T47D (cell line): ENCODE measurements around the gene GPC6.

Experiments
- DNase-seq, 2 experiments: peaks; one replicate each; pipeline versions ENCODE4 v3.0.0 to v3.0.0-alpha.2; 2011 to 2012; ENCODE audit warnings: low read depth in 1 of 2, low spot score in 1 of 2
- JUND ChIP-seq: IDR thresholded peaks from 2 replicates; pipeline ENCODE4 v1.6.1; 2012; ENCODE audit warnings: low read depth
- in situ Hi-C: cut with HindIII; loops from 2 replicates; pipeline ENCODE4 v1.10.0; 2016; ENCODE audit warnings: low sequenced_read_pairs, low pct_unique_long_range_greater_than_20kb

GPC6 gene

DNA sequence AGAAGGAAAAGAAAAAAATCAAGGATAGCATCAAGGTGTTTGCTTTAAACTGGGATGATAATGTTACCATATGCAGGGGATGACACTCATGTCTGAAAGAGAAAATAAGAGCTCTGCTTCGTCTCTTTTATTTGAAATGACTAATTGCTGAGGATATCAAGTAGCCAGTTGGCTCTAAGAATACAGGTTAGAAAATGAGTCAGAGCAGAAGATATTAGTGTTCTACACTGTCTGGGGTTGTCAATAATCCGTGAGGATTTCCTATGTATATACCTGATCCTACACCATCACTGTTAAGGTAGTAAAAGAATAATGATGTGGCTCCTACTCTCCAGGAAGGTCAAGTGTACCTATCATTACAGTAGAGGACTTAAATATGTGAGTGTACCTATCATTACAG, 562.5 kb downstream of the GPC6 start:
- in situ Hi-C loops = no loop called here
- no peak for DNase-seq
- TF ChIP-seq JUND = no peak

DNA sequence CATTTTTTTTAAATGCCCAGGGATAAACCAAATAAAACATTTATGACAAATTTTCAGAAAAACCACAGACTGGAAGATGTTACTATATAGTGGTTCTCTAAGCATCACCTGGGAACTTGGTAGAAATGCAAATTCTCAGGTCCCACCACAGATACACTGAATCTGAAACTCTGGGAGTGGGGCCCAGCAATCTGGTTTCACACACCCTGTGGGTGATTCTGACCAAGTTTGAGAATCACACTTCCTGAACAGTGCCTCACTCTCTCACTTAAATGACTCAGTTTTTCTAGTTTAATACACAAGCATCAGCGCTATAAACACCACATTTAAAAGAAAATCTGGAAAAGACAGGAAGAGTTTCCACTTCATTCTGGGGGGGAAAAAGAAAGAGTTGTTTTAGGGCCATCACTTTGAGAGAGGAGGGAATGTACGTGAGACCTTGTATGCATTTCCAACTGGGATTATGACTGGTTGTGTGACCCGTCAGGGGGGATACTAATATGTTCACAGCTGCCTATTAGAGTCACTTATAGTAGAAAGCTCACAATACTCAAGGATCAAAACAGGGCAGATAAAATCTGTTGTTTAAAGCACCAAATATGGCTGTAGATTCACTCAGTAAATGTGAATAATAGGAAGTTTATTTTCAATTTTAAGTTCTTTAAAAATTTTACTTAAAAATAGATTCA, 567.7 kb downstream of the GPC6 start:
- DNase-seq = no peak
- in situ Hi-C loops = no loop called here
- no peak for TF ChIP-seq JUND

DNA sequence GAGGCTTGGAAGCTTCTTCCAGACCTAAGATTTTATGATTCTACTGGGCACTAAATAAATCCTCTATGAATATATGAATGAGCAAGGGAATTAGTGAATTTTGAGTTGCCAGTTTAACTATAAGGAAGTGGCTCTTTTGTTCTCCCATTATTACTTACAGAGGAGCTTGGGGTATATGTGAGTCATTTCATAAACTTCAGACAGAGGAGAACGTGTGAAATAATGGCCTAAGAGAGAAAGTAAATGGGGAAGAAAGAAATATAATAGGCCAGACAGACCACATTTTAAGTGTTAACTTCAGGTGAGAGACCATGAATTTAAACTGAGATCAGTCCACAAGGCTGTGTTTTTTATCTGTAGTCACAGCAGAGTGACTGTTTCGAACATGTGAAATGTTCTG, 570.9 kb downstream of the GPC6 start:
- no peak for TF ChIP-seq JUND
- in situ Hi-C loops = no loop called here
- DNase-seq = no peak

DNA sequence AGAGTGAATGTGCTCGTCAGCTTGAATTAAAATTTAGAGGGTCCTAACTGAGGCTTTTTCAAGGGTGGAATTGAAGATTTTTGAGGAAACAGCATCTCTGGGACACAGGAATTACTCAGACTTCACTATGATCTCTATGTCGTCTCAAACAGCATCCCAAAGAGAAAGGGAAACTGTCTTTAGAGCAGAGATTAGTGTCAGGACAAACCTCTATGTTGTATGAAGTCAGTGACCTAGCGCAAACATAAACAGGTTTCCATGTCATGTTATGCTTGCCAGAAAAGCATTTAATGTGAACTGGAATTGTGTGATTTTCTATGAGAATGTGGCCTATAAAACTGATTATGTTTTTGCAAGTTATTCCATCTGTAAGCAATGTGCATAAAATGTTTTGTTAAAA, 573.7 kb downstream of the GPC6 start:
- in situ Hi-C loops = no loop called here
- TF ChIP-seq JUND = no peak
- DNase-seq = no peak

DNA sequence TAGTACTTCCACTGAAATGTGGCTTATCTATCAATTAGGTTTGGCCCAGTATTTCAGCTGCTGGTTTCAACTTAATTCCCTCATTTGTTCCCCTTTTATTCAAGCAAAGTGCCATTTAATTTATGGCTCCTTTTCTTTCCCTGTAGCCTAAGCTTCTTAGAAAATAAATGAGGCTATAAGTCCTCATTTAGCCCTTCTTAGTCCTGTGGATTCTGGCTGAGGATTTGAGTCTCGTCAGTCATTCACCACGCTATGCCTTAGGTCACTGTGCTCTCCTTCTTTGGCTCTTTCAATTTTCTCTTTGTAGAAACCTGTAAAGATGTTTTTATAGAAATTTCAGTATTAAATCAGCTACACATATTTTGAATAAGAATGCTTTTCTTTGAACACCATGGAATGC, 579.1 kb downstream of the GPC6 start:
- in situ Hi-C loops = no loop called here
- TF ChIP-seq JUND = no peak
- DNase-seq = no peak

DNA sequence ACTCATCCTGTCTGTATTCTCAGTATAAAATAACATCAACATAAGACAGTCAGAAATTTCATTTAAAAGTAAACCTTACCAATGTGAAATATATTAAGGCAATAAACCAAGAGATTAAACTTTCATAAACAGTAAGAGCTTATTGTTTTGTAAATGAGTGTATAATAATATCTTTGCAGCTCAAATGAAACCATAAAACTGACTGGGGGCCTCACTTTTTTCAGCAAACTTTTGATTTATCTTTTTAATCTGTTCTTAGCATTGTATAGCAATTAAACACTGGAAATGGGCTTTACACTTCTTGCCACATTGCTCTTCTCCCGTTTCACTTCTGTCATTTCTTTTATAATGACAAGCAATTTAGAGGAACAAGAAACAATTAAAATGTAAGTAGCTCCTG, 580.3 kb downstream of the GPC6 start:
- DNase-seq = no peak
- in situ Hi-C loops = no loop called here
- TF ChIP-seq JUND = no peak

DNA sequence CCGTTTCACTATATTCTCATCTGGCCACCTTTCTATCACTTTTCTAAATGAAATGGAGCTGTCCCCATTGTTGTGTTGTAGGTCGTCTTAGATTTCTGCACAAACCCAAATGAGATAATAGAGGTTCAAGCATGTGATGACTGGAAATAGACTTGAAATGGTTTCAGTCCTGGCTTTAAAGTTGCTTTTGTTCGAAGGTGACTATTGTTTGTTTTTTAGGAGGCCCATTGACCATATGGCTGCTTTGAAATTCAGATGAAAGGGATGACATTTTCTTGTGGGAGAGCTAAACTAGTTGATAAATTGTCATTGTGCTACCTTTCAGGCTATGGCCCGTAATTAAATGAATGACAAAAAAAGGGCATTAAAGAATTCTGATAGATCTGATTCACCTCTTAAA, 583.7 kb downstream of the GPC6 start:
- TF ChIP-seq JUND = no peak
- in situ Hi-C loops = no loop called here
- no peak for DNase-seq

DNA sequence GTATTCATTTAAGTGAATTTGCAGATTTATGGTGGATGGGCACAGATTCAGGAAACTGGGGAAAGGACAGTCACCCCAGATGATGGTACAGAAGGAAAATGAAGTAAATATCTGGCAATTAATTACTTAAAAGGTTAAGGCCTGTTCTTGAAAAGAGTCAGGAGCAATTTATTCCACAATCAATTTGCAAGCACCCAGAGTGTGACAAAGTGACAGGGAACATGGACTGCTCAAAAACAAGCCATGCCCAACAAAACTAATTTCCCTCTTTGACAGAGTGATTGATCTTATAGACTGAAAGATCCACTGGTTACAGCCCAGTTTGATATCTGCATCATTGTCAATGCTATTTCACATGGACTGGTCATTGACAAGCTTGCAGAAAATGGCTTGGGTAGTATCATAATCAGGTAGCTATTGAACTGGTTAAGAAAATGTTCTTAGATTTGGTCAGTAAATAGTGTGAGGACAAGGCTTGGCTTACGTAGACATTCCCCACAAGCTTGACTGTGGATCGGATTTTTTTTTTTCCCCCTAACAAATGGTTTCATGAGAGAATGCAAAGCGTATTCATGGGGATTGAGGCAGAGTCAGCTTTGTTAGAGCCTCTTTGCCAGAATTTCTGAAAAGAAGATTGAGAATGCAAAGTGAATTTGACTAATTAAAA, 584.6 kb downstream of the GPC6 start:
- in situ Hi-C loops = no loop called here
- TF ChIP-seq JUND = no peak
- no peak for DNase-seq

DNA sequence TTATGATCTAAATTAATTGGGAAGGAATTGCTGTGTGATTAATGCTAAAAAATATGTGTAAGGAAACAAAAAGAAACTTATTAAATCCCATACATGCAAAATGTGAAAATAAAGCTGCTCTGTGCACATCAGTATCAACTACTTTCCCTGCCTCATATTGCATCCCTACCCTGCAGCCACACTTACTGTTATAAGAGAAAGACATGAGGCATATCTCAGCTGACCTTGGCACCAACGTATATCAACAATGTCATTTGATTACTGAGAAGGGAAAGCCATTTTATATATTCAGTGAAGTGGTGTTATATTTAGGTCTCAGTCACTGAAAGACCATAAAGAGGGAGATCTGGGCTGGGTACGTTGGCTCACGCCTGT, 585.1 kb downstream of the GPC6 start:
- no peak for DNase-seq
- TF ChIP-seq JUND = no peak
- in situ Hi-C loops = no loop called here

DNA sequence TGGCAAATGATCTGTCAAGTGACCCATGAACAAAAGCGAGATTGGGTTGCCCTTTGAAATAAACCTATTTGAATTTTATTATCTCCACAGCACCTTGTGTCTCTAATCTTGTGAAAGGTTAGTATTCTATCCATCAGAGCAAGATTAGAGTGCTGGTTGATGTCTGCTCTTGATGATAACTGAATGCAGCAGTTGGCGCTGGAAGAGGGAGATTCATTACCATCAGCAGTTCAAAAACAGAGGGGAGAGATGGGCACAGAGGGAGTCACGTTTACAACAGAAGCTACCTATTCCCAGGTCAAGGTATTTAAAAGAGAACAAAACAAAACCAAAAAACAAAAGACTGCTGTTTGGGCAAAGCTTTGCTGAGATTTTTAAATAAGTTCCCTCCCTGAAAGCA, 588.1 kb downstream of the GPC6 start:
- DNase-seq = no peak
- in situ Hi-C loops = no loop called here
- no peak for TF ChIP-seq JUND

DNA sequence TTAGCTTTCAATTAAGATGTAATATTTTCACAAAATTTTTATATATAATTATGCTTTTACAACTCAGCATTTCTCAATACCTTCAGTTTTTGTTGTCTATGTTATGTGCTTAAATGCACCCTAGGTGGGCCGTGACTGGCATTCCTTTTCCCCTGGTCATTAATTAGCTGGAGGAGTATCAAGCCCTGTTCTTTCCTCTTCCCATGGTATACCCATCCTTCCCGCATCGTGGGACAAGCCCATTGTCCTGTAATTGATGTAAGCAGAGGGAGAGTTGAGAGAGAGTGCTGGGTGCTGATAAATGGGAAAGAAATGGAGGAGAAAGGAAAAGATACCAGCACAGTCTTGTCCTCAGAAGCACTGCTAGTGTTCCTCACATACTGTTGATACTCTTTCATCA, 591.7 kb downstream of the GPC6 start:
- in situ Hi-C loops = no loop called here
- no peak for DNase-seq
- TF ChIP-seq JUND = no peak

DNA sequence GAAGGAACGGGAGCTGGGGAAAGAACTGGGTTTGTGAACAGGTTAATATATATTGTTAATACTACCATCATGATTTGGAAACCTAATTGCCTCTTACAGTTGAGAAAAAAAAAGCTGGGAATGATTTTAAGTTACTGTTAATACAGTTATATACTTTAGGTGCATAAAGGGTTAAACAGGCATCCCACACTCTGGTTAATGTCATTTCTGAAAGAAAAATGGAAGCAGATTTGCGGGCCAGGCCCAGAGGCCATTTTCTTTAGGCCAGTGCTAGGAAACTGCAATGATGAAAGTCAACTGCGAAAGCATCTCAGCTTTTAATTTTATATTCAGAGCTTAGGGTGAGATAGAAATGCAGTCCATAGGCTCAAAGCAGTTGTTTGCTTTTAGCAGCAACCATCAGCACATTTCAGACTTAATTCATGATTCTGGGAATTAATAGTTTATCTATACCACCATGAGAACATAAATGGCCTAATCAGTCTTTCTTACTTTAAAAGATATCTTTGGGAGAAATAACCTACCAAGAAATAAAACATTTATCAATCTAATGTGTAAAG, 592.8 kb downstream of the GPC6 start:
- in situ Hi-C loops = no loop called here
- DNase-seq = no peak
- no peak for TF ChIP-seq JUND

DNA sequence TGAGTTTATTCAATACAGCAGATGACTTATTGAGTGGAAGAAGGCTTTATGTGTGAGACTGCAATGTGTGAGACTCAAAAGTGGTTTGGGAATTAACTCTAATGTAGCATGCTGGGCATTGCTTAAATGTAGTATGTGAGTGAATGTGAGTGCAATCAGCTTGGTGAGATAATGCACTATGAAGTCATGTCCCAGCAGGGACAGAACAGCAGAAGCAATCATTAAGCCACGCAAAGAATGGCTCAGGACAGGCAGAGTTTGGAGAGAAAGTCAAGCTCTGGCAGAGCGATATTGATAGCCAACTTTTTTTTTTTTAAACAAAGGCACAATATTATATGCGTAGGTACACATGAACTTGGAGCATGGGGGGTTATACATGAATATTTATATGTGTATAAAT, 597.7 kb downstream of the GPC6 start:
- in situ Hi-C loops = no loop called here
- no peak for DNase-seq
- TF ChIP-seq JUND = no peak

DNA sequence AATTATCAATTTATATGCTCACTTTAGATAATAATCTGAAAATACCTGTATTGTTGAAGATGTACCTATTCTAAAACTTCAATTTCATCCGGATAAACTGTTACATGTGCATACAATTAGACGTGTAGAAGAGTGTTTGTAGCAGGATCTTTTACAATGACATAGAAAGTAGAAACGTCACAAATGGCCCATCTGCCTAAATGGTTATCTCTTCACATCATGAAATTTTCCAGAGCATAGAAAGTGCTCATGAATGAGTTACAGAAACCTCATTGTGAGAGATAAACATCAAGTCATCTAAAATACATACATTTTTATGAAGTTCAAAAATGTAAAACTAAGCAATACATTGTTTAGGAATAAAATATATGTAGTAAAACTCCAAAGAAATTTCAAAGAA, 607.4 kb downstream of the GPC6 start:
- in situ Hi-C loops = no loop called here
- no peak for DNase-seq
- no peak for TF ChIP-seq JUND
